ENCODE results near the gene AUTS2. TPM values are rescaled to one million over a fixed set of nuclear protein-coding genes. Genes with fewer than 3 reads are reported as not detected.

Gene AUTS2
- total and polyA plus RNA-seq, 10 of the 15 experiments (the other 5 are each of a cell fraction or from before 2014, with no cell fraction given): 6.4 to 55.6 (median 21.6) TPM

DNA sequence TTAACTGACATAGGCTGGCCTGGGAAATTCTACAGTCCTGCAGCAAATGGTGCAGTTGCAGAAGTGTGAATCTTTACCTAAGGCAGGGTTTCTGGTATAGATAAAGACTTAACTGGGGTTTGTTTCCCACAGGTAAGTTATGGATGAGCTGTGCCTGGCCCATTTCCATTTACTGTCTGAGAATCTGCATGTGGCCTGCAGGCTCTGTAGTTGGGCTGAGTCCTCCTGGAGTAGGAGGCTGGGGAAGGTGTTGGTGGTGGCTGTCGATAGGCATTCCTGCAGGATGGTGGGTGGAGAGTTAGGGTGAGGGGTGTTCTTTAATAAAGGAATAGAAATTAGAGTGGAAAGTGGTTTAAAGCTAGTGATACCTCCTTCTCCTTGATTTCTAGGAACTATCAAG, 193.5 kb downstream of the AUTS2 start (continued):
- TF ChIP-seq, protein P1, sequence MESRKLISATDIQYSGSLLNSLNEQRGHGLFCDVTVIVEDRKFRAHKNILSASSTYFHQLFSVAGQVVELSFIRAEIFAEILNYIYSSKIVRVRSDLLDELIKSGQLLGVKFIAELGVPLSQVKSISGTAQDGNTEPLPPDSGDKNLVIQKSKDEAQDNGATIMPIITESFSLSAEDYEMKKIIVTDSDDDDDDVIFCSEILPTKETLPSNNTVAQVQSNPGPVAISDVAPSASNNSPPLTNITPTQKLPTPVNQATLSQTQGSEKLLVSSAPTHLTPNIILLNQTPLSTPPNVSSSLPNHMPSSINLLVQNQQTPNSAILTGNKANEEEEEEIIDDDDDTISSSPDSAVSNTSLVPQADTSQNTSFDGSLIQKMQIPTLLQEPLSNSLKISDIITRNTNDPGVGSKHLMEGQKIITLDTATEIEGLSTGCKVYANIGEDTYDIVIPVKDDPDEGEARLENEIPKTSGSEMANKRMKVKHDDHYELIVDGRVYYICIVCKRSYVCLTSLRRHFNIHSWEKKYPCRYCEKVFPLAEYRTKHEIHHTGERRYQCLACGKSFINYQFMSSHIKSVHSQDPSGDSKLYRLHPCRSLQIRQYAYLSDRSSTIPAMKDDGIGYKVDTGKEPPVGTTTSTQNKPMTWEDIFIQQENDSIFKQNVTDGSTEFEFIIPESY (IDR thresholded peaks at IDR 0.05): no peak
- TF ChIP-seq CREB1 (IDR thresholded peaks at IDR 0.05; ENCODE audit: low read depth) (no peak), LARP7 (IDR thresholded peaks at IDR 0.05) (no peak), RCOR1 (conservative IDR thresholded peaks at IDR 0.05; ENCODE audit: low read depth, low read length) (no peak), RBBP5 (conservative IDR thresholded peaks at IDR 0.05) (no peak), HDAC6 (IDR thresholded peaks at IDR 0.05; ENCODE audit: unreplicated experiment) (no peak)
- TF ChIP-seq, protein P2, sequence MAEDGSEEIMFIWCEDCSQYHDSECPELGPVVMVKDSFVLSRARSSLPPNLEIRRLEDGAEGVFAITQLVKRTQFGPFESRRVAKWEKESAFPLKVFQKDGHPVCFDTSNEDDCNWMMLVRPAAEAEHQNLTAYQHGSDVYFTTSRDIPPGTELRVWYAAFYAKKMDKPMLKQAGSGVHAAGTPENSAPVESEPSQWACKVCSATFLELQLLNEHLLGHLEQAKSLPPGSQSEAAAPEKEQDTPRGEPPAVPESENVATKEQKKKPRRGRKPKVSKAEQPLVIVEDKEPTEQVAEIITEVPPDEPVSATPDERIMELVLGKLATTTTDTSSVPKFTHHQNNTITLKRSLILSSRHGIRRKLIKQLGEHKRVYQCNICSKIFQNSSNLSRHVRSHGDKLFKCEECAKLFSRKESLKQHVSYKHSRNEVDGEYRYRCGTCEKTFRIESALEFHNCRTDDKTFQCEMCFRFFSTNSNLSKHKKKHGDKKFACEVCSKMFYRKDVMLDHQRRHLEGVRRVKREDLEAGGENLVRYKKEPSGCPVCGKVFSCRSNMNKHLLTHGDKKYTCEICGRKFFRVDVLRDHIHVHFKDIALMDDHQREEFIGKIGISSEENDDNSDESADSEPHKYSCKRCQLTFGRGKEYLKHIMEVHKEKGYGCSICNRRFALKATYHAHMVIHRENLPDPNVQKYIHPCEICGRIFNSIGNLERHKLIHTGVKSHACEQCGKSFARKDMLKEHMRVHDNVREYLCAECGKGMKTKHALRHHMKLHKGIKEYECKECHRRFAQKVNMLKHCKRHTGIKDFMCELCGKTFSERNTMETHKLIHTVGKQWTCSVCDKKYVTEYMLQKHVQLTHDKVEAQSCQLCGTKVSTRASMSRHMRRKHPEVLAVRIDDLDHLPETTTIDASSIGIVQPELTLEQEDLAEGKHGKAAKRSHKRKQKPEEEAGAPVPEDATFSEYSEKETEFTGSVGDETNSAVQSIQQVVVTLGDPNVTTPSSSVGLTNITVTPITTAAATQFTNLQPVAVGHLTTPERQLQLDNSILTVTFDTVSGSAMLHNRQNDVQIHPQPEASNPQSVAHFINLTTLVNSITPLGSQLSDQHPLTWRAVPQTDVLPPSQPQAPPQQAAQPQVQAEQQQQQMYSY (CRISPR knock-in tag; IDR thresholded peaks at IDR 0.05): no peak

DNA sequence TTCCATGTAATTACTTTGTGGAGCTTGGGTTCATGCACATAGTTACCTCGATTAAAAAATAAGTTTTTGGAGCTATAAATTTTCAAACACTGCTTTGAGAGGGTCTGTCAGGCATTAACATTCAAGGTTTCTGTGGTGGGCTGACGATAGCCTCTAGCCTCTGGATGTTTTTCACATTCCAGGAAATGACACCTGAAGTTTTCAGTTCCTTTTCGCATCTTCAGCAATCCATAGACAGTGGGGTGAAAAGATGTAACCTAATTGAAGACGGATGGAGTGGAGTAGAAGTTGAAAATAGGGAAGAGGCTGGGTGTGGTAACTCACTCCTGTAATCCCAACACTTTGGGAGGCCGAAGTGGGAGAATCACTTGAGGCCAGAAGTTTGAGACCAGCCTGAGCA, 197.7 kb downstream of the AUTS2 start:
- no peak for DNase-seq (ENCODE audit: low read depth, low spot score)
- ChIA-PET POLR2A (interaction anchor here (0.7 kb wide), 1 partner anchor 152 kb away, joined by 4 read pairs; no protein-coding TSS in a partner anchor), RAD21 (ENCODE audit: unreplicated experiment) (interaction anchor here (0.6 kb wide), 1 partner anchor 245 kb away, joined by 3 read pairs; no protein-coding TSS in a partner anchor), CTCF (interaction anchor here (0.7 to 2.5 kb wide), 3 partner anchors 27 to 717 kb away, joined by 3 to 6 read pairs (median 3); no protein-coding TSS in a partner anchor), SMC1A (ENCODE audit: uncharacterized antibody, unreplicated experiment) (interaction anchor here (0.7 to 2.8 kb wide), 10 partner anchors 12 to 96 kb away, joined by 3 to 10 read pairs (median 4); no protein-coding TSS in a partner anchor)
- H4K20me1 ChIP-seq (ENCODE audit: control insufficient read depth, insufficient read depth): no peaks in the 10 kb centered on the region
- no TSS peak for BruUV-seq (replicated peaks)
- H3K4me2 ChIP-seq (ENCODE audit: control insufficient read depth, insufficient read depth): no peak overlapping the region
- H3K9ac ChIP-seq (ENCODE audit: control insufficient read depth, insufficient read depth, low read length): no peak overlapping the region
- no peaks in the 10 kb centered on the region for H3K9me3 ChIP-seq (replicated peaks; ENCODE audit: control insufficient read depth, insufficient read depth, low read length)
- intact Hi-C loops (cut with micrococcal nuclease; ENCODE audit: unreplicated experiment): no loop called here
- in situ Hi-C loops (cut with MboI): no loop called here
- H3K36me3 ChIP-seq (ENCODE audit: control insufficient read depth in 2 of 2, insufficient read depth in 2 of 2, low read length in 1 of 2): no peaks in the 10 kb centered on the region
- no peak overlapping the region for H3K27ac ChIP-seq (ENCODE audit: control insufficient read depth, insufficient read depth)
- no peak overlapping the region for H2AFZ ChIP-seq (ENCODE audit: control insufficient read depth, low read depth, low read length)
- 49% methylated on average over 5 of the region's 5 CpGs for whole genome bisulfite sequencing (ENCODE audit: insufficient coverage, insufficient replicate concordance, low lambda C conversion rate, missing lambda C conversion rate)
- no peak for FAIRE-seq
- H3K4me1 ChIP-seq (ENCODE audit: control insufficient read depth, insufficient read depth, low read length): peaks cover 7% of the 10 kb centered on the region; the same call in 1 of the 2 replicates
- ATAC-seq: no peak
- no peaks in the 10 kb centered on the region; the same call in none of the 2 replicates for H3K79me2 ChIP-seq (ENCODE audit: control insufficient read depth, insufficient read depth, low read length)
- H3K27me3 ChIP-seq (replicated peaks in 1 of 2; ENCODE audit: control insufficient read depth in 2 of 2, insufficient read depth in 2 of 2, low read length in 1 of 2): no peaks in the 10 kb centered on the region
- no peak overlapping the region for H3K4me3 ChIP-seq
- TF ChIP-seq BRCA1 (IDR thresholded peaks at IDR 0.05; ENCODE audit: low read depth, low read length): no peak
- peak; percentile 52; the same call in 1 of the 2 replicates for TF ChIP-seq SPI1 (IDR thresholded peaks at IDR 0.05; ENCODE audit: borderline replicate concordance, insufficient read depth, low read depth, low read length)
- peak; percentile 68 for TF ChIP-seq EED (IDR thresholded peaks at IDR 0.05; ENCODE audit: low read depth)
- TF ChIP-seq IKZF1 (conservative IDR thresholded peaks at IDR 0.05): peak; percentile 38; the same call in 1 of the 2 replicates
- no peak for TF ChIP-seq ZNF384 (IDR thresholded peaks at IDR 0.05; ENCODE audit: borderline replicate concordance, low read depth, low read length)
- TF ChIP-seq RUNX3 (IDR thresholded peaks at IDR 0.05; ENCODE audit: low read length): peak; percentile 27; the same call in 1 of the 2 replicates
- TF ChIP-seq CREB1 (IDR thresholded peaks at IDR 0.05; ENCODE audit: low read depth): no peak
- TF ChIP-seq, protein P3, sequence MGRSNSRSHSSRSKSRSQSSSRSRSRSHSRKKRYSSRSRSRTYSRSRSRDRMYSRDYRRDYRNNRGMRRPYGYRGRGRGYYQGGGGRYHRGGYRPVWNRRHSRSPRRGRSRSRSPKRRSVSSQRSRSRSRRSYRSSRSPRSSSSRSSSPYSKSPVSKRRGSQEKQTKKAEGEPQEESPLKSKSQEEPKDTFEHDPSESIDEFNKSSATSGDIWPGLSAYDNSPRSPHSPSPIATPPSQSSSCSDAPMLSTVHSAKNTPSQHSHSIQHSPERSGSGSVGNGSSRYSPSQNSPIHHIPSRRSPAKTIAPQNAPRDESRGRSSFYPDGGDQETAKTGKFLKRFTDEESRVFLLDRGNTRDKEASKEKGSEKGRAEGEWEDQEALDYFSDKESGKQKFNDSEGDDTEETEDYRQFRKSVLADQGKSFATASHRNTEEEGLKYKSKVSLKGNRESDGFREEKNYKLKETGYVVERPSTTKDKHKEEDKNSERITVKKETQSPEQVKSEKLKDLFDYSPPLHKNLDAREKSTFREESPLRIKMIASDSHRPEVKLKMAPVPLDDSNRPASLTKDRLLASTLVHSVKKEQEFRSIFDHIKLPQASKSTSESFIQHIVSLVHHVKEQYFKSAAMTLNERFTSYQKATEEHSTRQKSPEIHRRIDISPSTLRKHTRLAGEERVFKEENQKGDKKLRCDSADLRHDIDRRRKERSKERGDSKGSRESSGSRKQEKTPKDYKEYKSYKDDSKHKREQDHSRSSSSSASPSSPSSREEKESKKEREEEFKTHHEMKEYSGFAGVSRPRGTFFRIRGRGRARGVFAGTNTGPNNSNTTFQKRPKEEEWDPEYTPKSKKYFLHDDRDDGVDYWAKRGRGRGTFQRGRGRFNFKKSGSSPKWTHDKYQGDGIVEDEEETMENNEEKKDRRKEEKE (IDR thresholded peaks at IDR 0.05): no peak
- peak; percentile 44 to 53; a peak in 2 of 4 replicates for TF ChIP-seq IKZF2 (IDR thresholded peaks at IDR 0.05)

All from GM12878 (cell line).